SK-N-MC (cell line): Measurements from ENCODE around the gene ASCC2.

Experiments
- EZH2 ChIP-seq: fragments of 200-600 bp; sonication (generic); IDR thresholded peaks from one replicate; pipeline ENCODE4 v1.6.1; 2017; ENCODE audit warnings: antibody characterized with exemption
- FOXP2 ChIP-seq: optimal IDR thresholded peaks from 2 replicates; pipeline ENCODE3; 2011; ENCODE audit warnings: mild to moderate bottlenecking, moderate library complexity; ENCODE audit not compliant: insufficient read depth; ENCODE audit errors: extremely low read length, control extremely low read depth
- POLR2AphosphoS5 ChIP-seq: IDR thresholded peaks from 2 replicates; pipeline ENCODE4 v1.6.1; 2012; ENCODE audit warnings: mild to moderate bottlenecking, low read depth, low read length, borderline replicate concordance

DNA sequence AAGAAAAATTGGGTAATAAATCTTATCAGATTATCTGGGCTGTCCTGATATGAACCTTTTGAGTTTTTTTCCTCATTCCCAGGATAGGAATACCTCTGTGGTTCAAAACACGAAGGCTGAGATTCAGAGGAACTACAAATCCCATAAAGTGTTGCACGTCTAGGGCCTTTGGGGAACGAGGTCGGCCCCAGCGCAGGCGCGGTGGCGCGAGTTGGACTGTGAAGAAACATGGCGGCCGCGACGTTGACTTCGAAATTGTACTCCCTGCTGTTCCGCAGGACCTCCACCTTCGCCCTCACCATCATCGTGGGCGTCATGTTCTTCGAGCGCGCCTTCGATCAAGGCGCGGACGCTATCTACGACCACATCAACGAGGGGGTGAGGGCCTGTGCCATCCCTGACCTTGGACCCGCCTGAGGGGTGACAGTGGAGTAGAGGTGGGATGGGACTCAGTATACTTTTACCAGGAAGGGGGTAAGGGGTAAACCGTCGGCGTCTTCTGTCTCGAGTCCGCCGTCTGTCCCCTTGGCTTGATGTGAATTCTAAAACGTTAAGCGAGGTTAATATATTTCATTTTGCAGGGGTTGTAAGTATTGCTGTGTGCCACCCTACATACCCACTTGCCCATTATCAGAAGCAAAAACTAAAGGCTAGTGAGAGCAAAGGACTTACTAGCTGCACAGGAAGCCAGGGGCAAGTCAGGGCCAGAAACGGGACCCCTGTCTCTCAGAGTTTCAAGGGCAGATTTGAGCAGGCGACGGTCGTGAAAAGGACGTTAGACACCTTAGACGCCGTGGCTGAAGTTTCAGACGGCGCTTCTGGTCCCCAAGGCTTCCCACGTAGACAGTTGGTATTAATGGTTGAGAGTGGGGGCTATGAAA lies 70.7 kb downstream of the ASCC2 start, which contains the start of gene UQCR10:
- TF ChIP-seq POLR2AphosphoS5 (peak; percentile 86), EZH2 (no peak), FOXP2 (no peak)
